Cardiac fibroblast (primary cell): ENCODE data around the gene SH3RF1.

ENCODE experiments used
- DNase-seq, 2 donors: peaks; one replicate each; pipeline versions ENCODE4 v3.0.0 to v3.0.0-alpha.2; 2010; ENCODE audit warnings: low read depth in 2 of 2
- H3K4me3 ChIP-seq, 2 donors: replicated peaks in 1 of 2; 1 replicate in 1 of 2; 2 replicates in 1 of 2; pipeline ENCODE4 v1.5.1; 2011; ENCODE audit warnings: low read depth in 2 of 2, low read length in 2 of 2, mild to moderate bottlenecking in 2 of 2, moderate library complexity in 1 of 2
- CTCF ChIP-seq: IDR thresholded peaks from one replicate; pipeline ENCODE4 v1.5.1; 2011; ENCODE audit warnings: low read depth, mild to moderate bottlenecking, low read length, inconsistent platforms

Gene SH3RF1

GRCh38 chr4:169167957-169168858 lies 102.5 kb downstream of the SH3RF1 start:
- TF ChIP-seq CTCF, result no peak
- DNase-seq, result no peak
- no peak overlapping the region for H3K4me3 ChIP-seq

GRCh38 chr4:169164669-169165415 lies 105.9 kb downstream of the SH3RF1 start:
- TF ChIP-seq CTCF, result no peak
- DNase-seq, result peak; percentile 21 to 54
- H3K4me3 ChIP-seq, result no peak overlapping the region

GRCh38 chr4:169163947-169164668 lies 106.6 kb downstream of the SH3RF1 start:
- DNase-seq, result no peak
- TF ChIP-seq CTCF, result no peak
- no peak overlapping the region for H3K4me3 ChIP-seq

GRCh38 chr4:169163495-169163894 lies 107.3 kb downstream of the SH3RF1 start:
- no peak for DNase-seq
- H3K4me3 ChIP-seq, result no peak overlapping the region
- no peak for TF ChIP-seq CTCF

GRCh38 chr4:169160825-169161224 lies 109.9 kb downstream of the SH3RF1 start:
- no peak for TF ChIP-seq CTCF
- peak; percentile 45 to 58 for DNase-seq
- no peak overlapping the region for H3K4me3 ChIP-seq

GRCh38 chr4:169159624-169160171 lies 111.1 kb downstream of the SH3RF1 start:
- peak; percentile 74 to 91 for DNase-seq
- TF ChIP-seq CTCF, result no peak
- no peak overlapping the region for H3K4me3 ChIP-seq
